K562 (cell line): ENCODE results near the gene DPAGT1. TPM values are rescaled to one million over a fixed set of nuclear protein-coding genes. Genes with fewer than 3 reads are reported as not detected.

Source experiments
- CTBP1 ChIP-seq: fragments of 450-650 bp; IDR thresholded peaks from 2 replicates; pipeline ENCODE4 v1.6.1; 2016; ENCODE audit warnings: borderline replicate concordance
- FOXM1 ChIP-seq, 2 experiments: fragments of 450-650 bp in 1 of 2; sonication (generic) in 1 of 2; formaldehyde crosslinking in 1 of 2; IDR thresholded peaks; 2 replicates each; pipeline versions ENCODE4 v1.6.1 to v1.9.0; 2017 to 2022; ENCODE audit warnings: low read depth in 2 of 2, mild to moderate bottlenecking in 2 of 2, missing genetic modification reagents in 1 of 2, moderate library complexity in 1 of 2
- GTF2B ChIP-seq: IDR thresholded peaks from 2 replicates; pipeline ENCODE4 v1.6.1; 2011; ENCODE audit not compliant: insufficient read length; ENCODE audit errors: extremely low read depth
- HDAC2 ChIP-seq: fragments of 450-650 bp; IDR thresholded peaks from 2 replicates; pipeline ENCODE4 v1.6.1; 2016; ENCODE audit warnings: mild to moderate bottlenecking
- MAFF ChIP-seq: IDR thresholded peaks from 2 replicates; pipeline ENCODE4 v1.6.1; 2012; ENCODE audit warnings: low read length, improper control_type of control experiment
- MEF2A ChIP-seq: IDR thresholded peaks from 2 replicates; pipeline ENCODE4 v1.6.1; 2011; ENCODE audit warnings: low read depth, mild to moderate bottlenecking, low read length, moderate library complexity; ENCODE audit not compliant: control insufficient read depth
- MYC ChIP-seq, 2 experiments: fragments of 250-450 bp in 1 of 2; sonication (Bioruptor Pico) in 1 of 2; IDR thresholded peaks; 2 replicates each; pipeline versions ENCODE4 v1.5.1 to v1.6.1; 2012 to 2021; ENCODE audit warnings: low read depth in 2 of 2, borderline replicate concordance in 1 of 2, improper control_type of control experiment in 1 of 2, low read length in 1 of 2, mild to moderate bottlenecking in 1 of 2, moderate library complexity in 1 of 2
- NBN ChIP-seq: fragments of 450-650 bp; IDR thresholded peaks from 2 replicates; pipeline ENCODE4 v1.6.1; 2016; ENCODE audit warnings: low read depth, mild to moderate bottlenecking
- NCOR1 ChIP-seq: fragments of 450-650 bp; IDR thresholded peaks from 2 replicates; pipeline ENCODE4 v1.6.1; 2016; ENCODE audit warnings: mild to moderate bottlenecking, moderate library complexity
- PKNOX1 ChIP-seq: fragments of 450-650 bp; IDR thresholded peaks from 2 replicates; pipeline ENCODE4 v1.6.1; 2016
- PRMT5 ChIP-seq: sonication (generic); formaldehyde crosslinking; IDR thresholded peaks from 2 replicates; pipeline ENCODE4 v1.5.0; 2020; ENCODE audit warnings: missing genetic modification reagents
- U2AF1 ChIP-seq: fragments of 200-400 bp; formaldehyde crosslinking; optimal IDR thresholded peaks from 2 replicates; pipeline ENCODE3; 2017; ENCODE audit warnings: mild to moderate bottlenecking, low read depth, low read length, moderate library complexity
- WHSC1 ChIP-seq: IDR thresholded peaks from one replicate; pipeline ENCODE4 v1.6.1; 2012; ENCODE audit warnings: low read length, control low read depth, inconsistent platforms
- ZBTB1 ChIP-seq: sonication (generic); formaldehyde crosslinking; IDR thresholded peaks from 2 replicates; pipeline ENCODE4 v1.8.1; 2023; ENCODE audit warnings: missing genetic modification reagents, low read depth, mild to moderate bottlenecking, borderline replicate concordance
- ZBTB7A ChIP-seq: IDR thresholded peaks from 2 replicates; pipeline ENCODE4 v1.6.1; 2011; ENCODE audit warnings: low read depth, mild to moderate bottlenecking, low read length, moderate library complexity, borderline replicate concordance; ENCODE audit not compliant: control insufficient read depth
- ZFPM2 ChIP-seq: fragments of 250-450 bp; sonication (Bioruptor Pico); IDR thresholded peaks from 2 replicates; pipeline ENCODE4 v1.5.1; 2022; ENCODE audit warnings: mild to moderate bottlenecking
- ZNF140 ChIP-seq: fragments of 250-450 bp; sonication (Bioruptor Pico); IDR thresholded peaks from 2 replicates; pipeline ENCODE4 v1.8.0; 2021; ENCODE audit warnings: moderate library complexity, mild to moderate bottlenecking, inconsistent platforms
- ZNF778 ChIP-seq: fragments of 450-650 bp; formaldehyde crosslinking; IDR thresholded peaks from 2 replicates; pipeline ENCODE4 v1.4.0; 2020; ENCODE audit warnings: mild to moderate bottlenecking, moderate library complexity
- polyA plus RNA-seq, 8 experiments: library from polyadenylated mRNA; depleted of rRNA in 4 of 8; stranded (reverse) in 5 of 8; unstranded in 3 of 8; fragments of >200 nt; fragmentation: Nextera tagmentation in 2 of 8; fragmentation: Illumina TruSeq in 1 of 8; extraction: Ambion mirVana in 2 of 8; extraction: Trizol in 1 of 8; gene quantifications; 2 replicates each; pipeline versions ENCODE4 v1.2.1 to v1.2.3, GENCODE V29; 2011 to 2014; ENCODE audit warnings: inconsistent platforms in 1 of 8, missing spikeins in 1 of 8
- total RNA-seq, 7 experiments: library from RNA; depleted of rRNA in 6 of 7; stranded (reverse); fragments of >200 nt in 6 of 7; fragmentation: Illumina TruSeq in 2 of 7; extraction: Trizol in 2 of 7; gene quantifications; 2 replicates each; pipeline versions ENCODE4 v1.2.1 to v1.2.3, GENCODE V29; 2011 to 2021; ENCODE audit warnings: low replicate concordance in 1 of 7
- TF ChIP-seq, protein P1 (sequence below): fragments of 250-450 bp; sonication (Bioruptor Pico); IDR thresholded peaks from 2 replicates; pipeline ENCODE4 v1.9.0; 2021; ENCODE audit warnings: mild to moderate bottlenecking, inconsistent platforms
- TF ChIP-seq, protein P2 (sequence below): fragments of 250-450 bp; sonication (Bioruptor Pico); IDR thresholded peaks from 2 replicates; pipeline ENCODE4 v1.9.0; 2021; ENCODE audit warnings: mild to moderate bottlenecking
- TF ChIP-seq, protein P3 (sequence below): IDR thresholded peaks from 2 replicates; pipeline ENCODE4 v1.6.1; 2014; ENCODE audit warnings: antibody characterized with exemption

DPAGT1 gene
- total and polyA plus RNA-seq, 9 of the 15 experiments (the other 6 are each of a cell fraction or from before 2014, with no cell fraction given): 29.9 to 135 (median 85.0) TPM

- TF ChIP-seq PKNOX1: peak; percentile 85
- no peak for TF ChIP-seq ZNF140
- no peak for TF ChIP-seq MAFF
- TF ChIP-seq ZNF778 (CRISPR knock-in tag): no peak
- 0 out of 2 replicates have a peak, but pooled peaks have one; percentile 60 for TF ChIP-seq ZFPM2
- TF ChIP-seq, protein P1, sequence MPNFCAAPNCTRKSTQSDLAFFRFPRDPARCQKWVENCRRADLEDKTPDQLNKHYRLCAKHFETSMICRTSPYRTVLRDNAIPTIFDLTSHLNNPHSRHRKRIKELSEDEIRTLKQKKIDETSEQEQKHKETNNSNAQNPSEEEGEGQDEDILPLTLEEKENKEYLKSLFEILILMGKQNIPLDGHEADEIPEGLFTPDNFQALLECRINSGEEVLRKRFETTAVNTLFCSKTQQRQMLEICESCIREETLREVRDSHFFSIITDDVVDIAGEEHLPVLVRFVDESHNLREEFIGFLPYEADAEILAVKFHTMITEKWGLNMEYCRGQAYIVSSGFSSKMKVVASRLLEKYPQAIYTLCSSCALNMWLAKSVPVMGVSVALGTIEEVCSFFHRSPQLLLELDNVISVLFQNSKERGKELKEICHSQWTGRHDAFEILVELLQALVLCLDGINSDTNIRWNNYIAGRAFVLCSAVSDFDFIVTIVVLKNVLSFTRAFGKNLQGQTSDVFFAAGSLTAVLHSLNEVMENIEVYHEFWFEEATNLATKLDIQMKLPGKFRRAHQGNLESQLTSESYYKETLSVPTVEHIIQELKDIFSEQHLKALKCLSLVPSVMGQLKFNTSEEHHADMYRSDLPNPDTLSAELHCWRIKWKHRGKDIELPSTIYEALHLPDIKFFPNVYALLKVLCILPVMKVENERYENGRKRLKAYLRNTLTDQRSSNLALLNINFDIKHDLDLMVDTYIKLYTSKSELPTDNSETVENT (CRISPR knock-in tag): peak; percentile 95
- TF ChIP-seq U2AF1: peak; percentile 99
- TF ChIP-seq NCOR1: peak; percentile 68
- no peak for TF ChIP-seq MEF2A
- TF ChIP-seq WHSC1: no peak
- TF ChIP-seq NBN: peak; percentile 30; the same call in 1 of the 2 replicates
- no peak; the same call in 1 of the 2 replicates for TF ChIP-seq ZBTB7A
- TF ChIP-seq ZBTB1 (CRISPR knock-in tag): peak; percentile 83; the same call in 1 of the 2 replicates
- TF ChIP-seq, protein P2, sequence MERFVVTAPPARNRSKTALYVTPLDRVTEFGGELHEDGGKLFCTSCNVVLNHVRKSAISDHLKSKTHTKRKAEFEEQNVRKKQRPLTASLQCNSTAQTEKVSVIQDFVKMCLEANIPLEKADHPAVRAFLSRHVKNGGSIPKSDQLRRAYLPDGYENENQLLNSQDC (CRISPR knock-in tag): peak; percentile 88; the same call in 1 of the 2 replicates
- TF ChIP-seq, protein P3, sequence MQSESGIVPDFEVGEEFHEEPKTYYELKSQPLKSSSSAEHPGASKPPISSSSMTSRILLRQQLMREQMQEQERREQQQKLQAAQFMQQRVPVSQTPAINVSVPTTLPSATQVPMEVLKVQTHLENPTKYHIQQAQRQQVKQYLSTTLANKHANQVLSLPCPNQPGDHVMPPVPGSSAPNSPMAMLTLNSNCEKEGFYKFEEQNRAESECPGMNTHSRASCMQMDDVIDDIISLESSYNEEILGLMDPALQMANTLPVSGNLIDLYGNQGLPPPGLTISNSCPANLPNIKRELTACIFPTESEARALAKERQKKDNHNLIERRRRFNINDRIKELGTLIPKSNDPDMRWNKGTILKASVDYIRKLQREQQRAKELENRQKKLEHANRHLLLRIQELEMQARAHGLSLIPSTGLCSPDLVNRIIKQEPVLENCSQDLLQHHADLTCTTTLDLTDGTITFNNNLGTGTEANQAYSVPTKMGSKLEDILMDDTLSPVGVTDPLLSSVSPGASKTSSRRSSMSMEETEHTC: 0 out of 2 replicates have a peak, but pooled peaks have one; percentile 12
- TF ChIP-seq PRMT5 (CRISPR knock-in tag): peak; percentile 62; the same call in 1 of the 2 replicates
- TF ChIP-seq MYC (IDR thresholded peaks at IDR 0.05; ENCODE audit: low read depth, low read length): peak; percentile 89
- TF ChIP-seq MYC (CRISPR knock-in tag; IDR thresholded peaks at IDR 0.05; ENCODE audit: borderline replicate concordance, low read depth): peak; percentile 93; the same call in 1 of the 2 replicates
- TF ChIP-seq GTF2B: peak; percentile 96
- TF ChIP-seq CTBP1: peak; percentile 88; the same call in 1 of the 2 replicates
- peak; percentile 99 for TF ChIP-seq FOXM1 (IDR thresholded peaks at IDR 0.05; ENCODE audit: low read depth)
- peak; percentile 96 for TF ChIP-seq FOXM1 (CRISPR knock-in tag; IDR thresholded peaks at IDR 0.05; ENCODE audit: low read depth)
- peak; percentile 75; the same call in 1 of the 2 replicates for TF ChIP-seq HDAC2
These were observed 6.4 kb downstream of the DPAGT1 start (continued) for GRCh38 chr11:119095066-119095880.
